Glutamatergic neuron (in vitro differentiated cells): ENCODE results near the gene CHN2. TPM values are rescaled to one million over a fixed set of nuclear protein-coding genes. Genes with fewer than 3 reads are reported as not detected.

Experiments used
- DNase-seq: peaks from one replicate; pipeline ENCODE4 v3.0.0; 2022
- H3K27ac Mint-ChIP-seq: one replicate; pipeline ENCODE4 v1.8.0; 2020; ENCODE audit warnings: mild to moderate bottlenecking, mixed read lengths, inconsistent platforms; ENCODE audit not compliant: unreplicated experiment
- H3K27me3 Mint-ChIP-seq: one replicate; pipeline ENCODE4 v1.8.0; 2020; ENCODE audit warnings: mild to moderate bottlenecking, moderate library complexity, mixed read lengths, inconsistent platforms; ENCODE audit not compliant: unreplicated experiment
- H3K36me3 Mint-ChIP-seq: one replicate; pipeline ENCODE4 v1.8.0; 2020; ENCODE audit warnings: mild to moderate bottlenecking, mixed read lengths, inconsistent platforms; ENCODE audit not compliant: unreplicated experiment
- H3K4me1 Mint-ChIP-seq: one replicate; pipeline ENCODE4 v1.8.0; 2020; ENCODE audit warnings: mild to moderate bottlenecking, low read depth, mixed read lengths, inconsistent platforms; ENCODE audit not compliant: unreplicated experiment
- H3K4me3 Mint-ChIP-seq: one replicate; pipeline ENCODE4 v1.8.0; 2020; ENCODE audit warnings: mild to moderate bottlenecking, mixed read lengths, inconsistent platforms; ENCODE audit not compliant: unreplicated experiment
- H3K9me3 Mint-ChIP-seq: one replicate; pipeline ENCODE4 v1.8.0; 2020; ENCODE audit warnings: mild to moderate bottlenecking, moderate library complexity, mixed read lengths, inconsistent platforms; ENCODE audit not compliant: unreplicated experiment
- total RNA-seq: library from RNA; stranded (reverse); fragmentation: NEBNext Ultra II Directional; extraction: Animal tissue kit (Norgen Biotek cat#: 25700); gene quantifications from one replicate; pipeline ENCODE4 v1.2.1, GENCODE V29; 2021; ENCODE audit not compliant: unreplicated experiment
- TF ChIP-seq, protein P1 (sequence below): fragments of 200-600 bp; sonication (generic); IDR thresholded peaks from one replicate; pipeline ENCODE4 v1.5.0; 2021; ENCODE audit not compliant: partially characterized antibody, unreplicated experiment

Gene CHN2
- total RNA-seq, 1 donor from 2014 or later, result 63.2 TPM

- Mint-ChIP-seq H3K27me3 (no peaks in the 10 kb centered on the region), H3K36me3 (peaks cover 7% of the 10 kb centered on the region), H3K27ac (no peak overlapping the region), H3K4me1 (peaks cover 9% of the 10 kb centered on the region), H3K4me3 (no peak overlapping the region), H3K9me3 (peaks cover 1% of the 10 kb centered on the region)
- DNase-seq, result no peak
- TF ChIP-seq, protein P1, sequence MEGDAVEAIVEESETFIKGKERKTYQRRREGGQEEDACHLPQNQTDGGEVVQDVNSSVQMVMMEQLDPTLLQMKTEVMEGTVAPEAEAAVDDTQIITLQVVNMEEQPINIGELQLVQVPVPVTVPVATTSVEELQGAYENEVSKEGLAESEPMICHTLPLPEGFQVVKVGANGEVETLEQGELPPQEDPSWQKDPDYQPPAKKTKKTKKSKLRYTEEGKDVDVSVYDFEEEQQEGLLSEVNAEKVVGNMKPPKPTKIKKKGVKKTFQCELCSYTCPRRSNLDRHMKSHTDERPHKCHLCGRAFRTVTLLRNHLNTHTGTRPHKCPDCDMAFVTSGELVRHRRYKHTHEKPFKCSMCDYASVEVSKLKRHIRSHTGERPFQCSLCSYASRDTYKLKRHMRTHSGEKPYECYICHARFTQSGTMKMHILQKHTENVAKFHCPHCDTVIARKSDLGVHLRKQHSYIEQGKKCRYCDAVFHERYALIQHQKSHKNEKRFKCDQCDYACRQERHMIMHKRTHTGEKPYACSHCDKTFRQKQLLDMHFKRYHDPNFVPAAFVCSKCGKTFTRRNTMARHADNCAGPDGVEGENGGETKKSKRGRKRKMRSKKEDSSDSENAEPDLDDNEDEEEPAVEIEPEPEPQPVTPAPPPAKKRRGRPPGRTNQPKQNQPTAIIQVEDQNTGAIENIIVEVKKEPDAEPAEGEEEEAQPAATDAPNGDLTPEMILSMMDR, result no peak
These were observed 58.6 kb downstream of the CHN2 start for GRCh38 chr7:29253225-29253624.

GRCh38 chr7:29254591-29254990 lies 60.0 kb downstream of the CHN2 start:
- Mint-ChIP-seq H3K9me3 (peaks cover 1% of the 10 kb centered on the region), H3K27me3 (no peaks in the 10 kb centered on the region), H3K36me3 (peaks cover 10% of the 10 kb centered on the region), H3K4me3 (no peak overlapping the region), H3K27ac (no peak overlapping the region), H3K4me1 (peaks cover 7% of the 10 kb centered on the region)
- DNase-seq, result no peak
- TF ChIP-seq, protein P1, result no peak

GRCh38 chr7:29255199-29255878 lies 60.8 kb downstream of the CHN2 start:
- DNase-seq, result no peak
- Mint-ChIP-seq H3K27ac (no peak overlapping the region), H3K36me3 (peaks cover 10% of the 10 kb centered on the region), H3K4me1 (peaks cover 7% of the 10 kb centered on the region), H3K9me3 (peaks cover 1% of the 10 kb centered on the region), H3K27me3 (no peaks in the 10 kb centered on the region), H3K4me3 (no peak overlapping the region)
- TF ChIP-seq, protein P1, result no peak

GRCh38 chr7:29255906-29256692 lies 61.5 kb downstream of the CHN2 start:
- Mint-ChIP-seq H3K27ac (no peak overlapping the region), H3K4me1 (peaks cover 7% of the 10 kb centered on the region), H3K27me3 (no peaks in the 10 kb centered on the region), H3K9me3 (peaks cover 1% of the 10 kb centered on the region), H3K4me3 (no peak overlapping the region), H3K36me3 (peaks cover 10% of the 10 kb centered on the region)
- DNase-seq, result no peak
- TF ChIP-seq, protein P1, result no peak

DNA sequence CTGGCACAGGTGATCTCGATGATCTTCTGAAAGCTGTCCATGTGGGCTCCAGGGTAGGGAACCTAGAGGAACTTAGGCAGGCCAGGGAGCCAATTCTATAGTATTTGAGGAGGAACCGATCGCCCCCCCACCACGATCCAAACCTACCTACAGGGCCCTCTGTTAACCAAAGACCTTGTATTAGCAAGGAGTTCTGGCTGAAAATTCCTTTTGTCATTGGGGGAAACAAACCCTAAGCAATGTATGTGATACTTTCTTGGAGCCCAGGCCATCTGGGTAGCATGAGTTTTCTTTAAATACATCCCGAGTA lies 62.1 kb downstream of the CHN2 start:
- peaks cover 16% of the 10 kb centered on the region for H3K36me3 Mint-ChIP-seq
- H3K27me3 Mint-ChIP-seq, result no peaks in the 10 kb centered on the region
- peaks cover 7% of the 10 kb centered on the region for H3K4me1 Mint-ChIP-seq

More for the DNA sequence above, 62.1 kb downstream of the CHN2 start:
- peaks cover 1% of the 10 kb centered on the region for H3K9me3 Mint-ChIP-seq
- TF ChIP-seq, protein P1, result no peak
- DNase-seq, result no peak
- no peak overlapping the region for H3K27ac Mint-ChIP-seq
- H3K4me3 Mint-ChIP-seq, result no peak overlapping the region
